HG03565 (cell line): ENCODE results near the gene CDH23.

Experiments used
- ATAC-seq: cut with Tn5 transposase; IDR thresholded peaks from one replicate; pipeline ENCODE4 v1.9.1; 2021; ENCODE audit warnings: mild to moderate bottlenecking, moderate library complexity; ENCODE audit not compliant: unreplicated experiment

CDH23 gene

GRCh38 chr10:71462062-71462935 lies 65.6 kb downstream of the CDH23 start:
- no peak for ATAC-seq

- no peak for ATAC-seq
Observed at GRCh38 chr10:71463111-71463510, 66.4 kb downstream of the CDH23 start.

GRCh38 chr10:71465551-71466252 lies 69.0 kb downstream of the CDH23 start:
- ATAC-seq, result no peak

- no peak for ATAC-seq
Observed at GRCh38 chr10:71466330-71466729, 69.6 kb downstream of the CDH23 start.

- ATAC-seq, result no peak
Observed at GRCh38 chr10:71467161-71467560, 70.4 kb downstream of the CDH23 start.

- ATAC-seq, result no peak
Observed at GRCh38 chr10:71467569-71468362, 71.0 kb downstream of the CDH23 start.

- ATAC-seq, result no peak
Observed at GRCh38 chr10:71468363-71469094, 71.8 kb downstream of the CDH23 start.

- ATAC-seq, result no peak
Observed at GRCh38 chr10:71471006-71471405, 74.3 kb downstream of the CDH23 start.

- no peak for ATAC-seq
Observed at GRCh38 chr10:71471957-71472365, 75.2 kb downstream of the CDH23 start.

- ATAC-seq, result no peak
Observed at GRCh38 chr10:71472466-71472865, 75.7 kb downstream of the CDH23 start.

- no peak for ATAC-seq
Observed at GRCh38 chr10:71472912-71473311, 76.2 kb downstream of the CDH23 start.

- ATAC-seq, result no peak
Observed at GRCh38 chr10:71473671-71474599, 77.2 kb downstream of the CDH23 start.

- no peak for ATAC-seq
Observed at GRCh38 chr10:71474702-71475242, 78.1 kb downstream of the CDH23 start.

GRCh38 chr10:71475243-71475871 lies 78.6 kb downstream of the CDH23 start:
- ATAC-seq, result no peak

- ATAC-seq, result no peak
Observed at GRCh38 chr10:71476228-71477011, 79.7 kb downstream of the CDH23 start.

GRCh38 chr10:71478173-71478572 lies 81.5 kb downstream of the CDH23 start:
- no peak for ATAC-seq

GRCh38 chr10:71478813-71479365 lies 82.2 kb downstream of the CDH23 start:
- ATAC-seq, result no peak

- ATAC-seq, result no peak
Observed at GRCh38 chr10:71479831-71480230, 83.1 kb downstream of the CDH23 start.
